ENCODE measurements around the gene MYLK2.
A peak's percentile ranks its signal among the peaks of the same experiment; 100 is the strongest.

The MYLK2 gene

DNA sequence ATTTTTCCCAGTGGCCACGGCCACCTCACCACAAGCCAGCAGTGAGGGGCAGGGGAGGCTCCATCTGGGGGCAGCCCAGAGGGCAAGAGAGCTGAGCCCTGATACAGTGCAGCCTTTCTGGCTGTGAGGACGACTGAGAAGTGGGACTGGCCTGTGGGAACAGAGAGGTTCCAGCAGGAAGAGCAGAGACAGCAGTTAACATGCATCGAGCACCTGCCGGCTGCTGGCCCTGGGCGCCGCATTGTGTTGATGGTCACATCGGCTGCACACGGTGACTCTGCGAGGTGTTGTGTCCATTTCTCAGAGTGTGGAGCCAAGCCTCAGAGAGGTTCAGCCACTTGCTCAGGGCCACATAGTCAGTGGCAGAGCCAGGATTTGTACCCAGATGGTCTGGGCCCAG is 16.4 kb downstream of the MYLK2 start:
- no peak for DNase-seq

DNA sequence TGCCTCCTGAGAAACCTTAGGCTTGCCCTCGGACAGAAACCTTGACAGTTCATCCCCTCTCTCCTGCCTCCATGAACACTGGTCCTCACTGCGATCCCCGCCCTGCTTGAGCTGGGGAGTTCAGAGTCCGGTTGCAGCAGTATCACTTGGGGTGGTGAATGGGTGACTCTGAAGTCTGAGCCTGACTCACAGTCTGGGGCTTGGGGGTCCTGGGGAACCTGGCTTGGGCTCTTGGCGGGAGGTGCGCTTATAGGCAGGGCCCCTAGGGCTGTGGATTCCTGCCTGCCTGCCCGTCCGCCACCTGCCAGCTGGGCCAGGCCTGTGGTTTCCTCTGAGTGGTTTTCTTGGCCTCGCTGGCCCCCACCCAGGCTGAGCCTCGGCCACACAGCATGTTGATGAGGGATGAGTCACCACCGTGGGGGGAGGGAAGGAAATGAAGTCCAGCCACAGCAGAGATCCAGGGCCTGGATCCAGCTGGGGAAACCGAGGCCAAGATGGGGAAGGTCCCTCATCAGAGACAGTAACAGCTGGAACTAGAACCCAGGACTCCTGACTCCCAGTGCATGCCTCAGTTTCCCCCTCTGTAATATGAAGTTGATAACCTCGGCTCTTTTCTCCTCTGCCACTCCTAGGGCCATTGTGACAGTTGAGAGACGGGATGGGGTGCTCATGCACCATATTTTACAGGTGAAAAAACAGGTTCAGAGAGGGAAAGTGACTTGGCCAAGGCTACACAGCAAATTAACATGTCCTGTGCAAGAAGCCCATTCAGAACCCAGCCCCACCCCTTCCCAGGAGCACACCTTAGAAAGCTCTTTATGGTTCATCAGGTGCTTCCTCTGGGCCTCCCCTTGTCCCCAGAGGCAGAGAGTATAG is 17.1 kb downstream of the MYLK2 start:
- peak in 52 of 58 donors; percentile 6 to 81 (median 49) for DNase-seq

DNA sequence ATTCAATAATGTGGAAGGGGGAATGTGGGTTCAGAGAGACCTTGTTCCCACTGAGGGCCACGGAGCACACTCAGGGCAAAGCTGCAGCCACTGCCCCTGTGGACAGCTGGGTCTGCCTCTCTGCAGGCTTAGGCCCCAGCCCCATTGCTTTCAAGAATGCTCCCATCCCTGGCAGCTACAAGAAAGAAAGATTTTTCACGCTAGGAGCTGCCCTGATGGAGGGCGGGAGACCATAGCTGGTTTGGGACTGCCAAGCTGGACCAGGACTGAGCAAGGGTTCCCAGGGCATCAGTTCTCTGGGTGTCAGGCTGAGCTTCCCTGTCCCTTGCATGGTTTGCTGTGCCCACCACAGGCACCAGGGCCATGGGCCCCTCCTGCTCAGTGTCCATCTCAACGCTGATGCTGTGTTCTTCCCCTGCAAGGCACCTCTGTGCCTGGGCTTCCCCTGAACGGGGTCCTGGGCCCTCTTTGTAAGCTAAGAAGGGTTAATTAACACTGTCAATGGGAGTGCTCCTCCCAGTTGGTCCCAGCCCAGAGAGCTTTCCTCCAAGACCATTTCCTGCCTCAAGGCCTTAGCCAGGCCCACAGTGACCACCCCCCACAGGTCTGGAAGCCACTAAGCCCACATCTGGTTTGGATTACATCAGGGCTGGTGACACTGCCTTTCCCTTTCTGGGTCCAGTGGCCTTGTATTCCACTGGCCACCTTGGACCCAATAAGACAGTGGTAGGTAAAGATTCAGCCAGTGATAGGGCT is 17.9 kb downstream of the MYLK2 start:
- no peak for DNase-seq

DNA sequence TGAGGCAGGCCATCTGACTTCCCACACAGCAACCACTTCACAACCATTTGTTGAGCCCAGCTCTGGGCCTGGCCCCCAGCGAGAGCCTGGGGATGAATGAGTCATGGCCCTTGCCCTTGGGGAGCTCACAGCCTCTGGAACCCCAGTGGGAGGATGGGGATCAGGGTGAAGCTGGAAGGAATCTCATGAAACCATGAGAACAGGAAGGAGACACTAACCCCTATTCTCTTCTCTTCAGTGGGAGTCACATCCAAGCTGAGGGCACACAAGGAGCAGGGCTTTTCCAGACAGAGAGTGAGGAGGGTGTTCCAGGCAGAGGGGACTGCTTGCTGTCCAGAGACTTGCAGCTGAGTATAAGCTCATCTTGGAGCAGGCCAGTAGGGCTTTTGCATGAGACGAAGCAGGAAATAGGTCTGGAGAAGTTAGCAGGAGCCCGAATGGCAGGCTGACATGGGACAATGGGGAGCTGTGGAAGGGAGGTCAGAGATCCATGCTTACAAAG is 18.8 kb downstream of the MYLK2 start:
- DNase-seq: peak in 1 of 58 donors; percentile 3

DNA sequence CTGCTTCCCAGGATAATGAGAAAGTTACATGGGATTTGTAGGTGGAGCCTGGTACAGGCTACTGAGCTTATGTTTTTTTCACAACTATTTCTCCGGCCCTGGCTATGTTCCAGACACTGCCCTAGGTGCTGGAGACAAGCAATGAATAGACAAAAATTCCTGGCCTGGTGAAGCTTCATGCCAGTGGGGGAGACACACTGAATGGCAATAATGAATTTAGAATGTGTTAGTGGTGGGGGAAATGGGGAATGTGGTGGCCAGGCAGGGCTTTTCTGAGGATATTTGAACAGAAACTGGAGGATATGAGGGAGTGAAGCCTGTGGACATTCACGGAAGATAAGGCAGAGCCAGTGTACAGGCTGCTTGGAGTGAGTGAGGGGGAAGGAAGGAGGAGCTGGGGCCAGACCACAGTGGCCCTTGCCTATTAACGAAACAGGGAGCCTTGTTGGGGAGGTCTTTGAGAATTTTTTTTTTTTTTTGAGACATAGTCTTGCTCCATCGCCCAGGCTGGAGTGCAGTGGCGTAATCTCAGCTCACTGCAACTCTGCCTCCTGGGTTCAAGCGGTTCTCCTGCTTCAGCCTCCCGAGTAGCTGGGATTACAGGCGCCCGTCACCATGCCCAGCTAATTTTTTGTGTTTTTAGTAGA is 19.6 kb downstream of the MYLK2 start:
- DNase-seq: no peak

DNA sequence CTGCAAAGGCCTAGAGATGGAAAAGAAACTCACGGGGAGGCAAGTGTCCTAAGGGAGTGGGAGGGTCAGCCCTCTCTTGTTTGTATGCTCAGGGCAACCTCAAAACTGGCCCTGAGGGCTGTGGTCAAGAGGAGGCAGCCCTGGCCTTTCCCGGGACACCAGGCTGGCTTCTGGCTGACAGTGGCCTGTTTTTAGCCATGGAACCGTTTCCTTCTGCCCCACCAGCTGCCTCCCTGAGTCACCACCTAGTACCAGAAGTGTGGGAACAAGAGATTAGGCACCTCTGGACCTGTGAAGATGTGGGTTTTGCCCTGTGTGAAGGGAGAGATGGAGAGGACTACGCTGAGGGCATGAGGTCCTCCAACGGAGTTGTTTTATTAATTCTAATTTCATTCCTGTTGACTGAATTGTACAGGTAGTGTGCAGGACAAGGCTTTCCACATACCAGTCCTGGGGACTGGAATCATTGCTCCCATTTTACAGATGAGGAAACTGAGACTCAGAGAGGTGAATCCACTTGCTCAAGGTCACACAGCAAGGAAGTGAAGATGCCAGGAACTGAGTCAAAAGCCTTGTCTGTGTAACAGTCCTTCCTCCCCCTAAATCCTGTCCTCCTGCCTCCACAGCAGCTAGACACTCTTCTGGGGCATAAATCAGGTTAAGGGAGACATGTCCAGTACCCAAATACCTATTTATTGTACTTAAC is 20.8 kb downstream of the MYLK2 start:
- DNase-seq: no peak

DNA sequence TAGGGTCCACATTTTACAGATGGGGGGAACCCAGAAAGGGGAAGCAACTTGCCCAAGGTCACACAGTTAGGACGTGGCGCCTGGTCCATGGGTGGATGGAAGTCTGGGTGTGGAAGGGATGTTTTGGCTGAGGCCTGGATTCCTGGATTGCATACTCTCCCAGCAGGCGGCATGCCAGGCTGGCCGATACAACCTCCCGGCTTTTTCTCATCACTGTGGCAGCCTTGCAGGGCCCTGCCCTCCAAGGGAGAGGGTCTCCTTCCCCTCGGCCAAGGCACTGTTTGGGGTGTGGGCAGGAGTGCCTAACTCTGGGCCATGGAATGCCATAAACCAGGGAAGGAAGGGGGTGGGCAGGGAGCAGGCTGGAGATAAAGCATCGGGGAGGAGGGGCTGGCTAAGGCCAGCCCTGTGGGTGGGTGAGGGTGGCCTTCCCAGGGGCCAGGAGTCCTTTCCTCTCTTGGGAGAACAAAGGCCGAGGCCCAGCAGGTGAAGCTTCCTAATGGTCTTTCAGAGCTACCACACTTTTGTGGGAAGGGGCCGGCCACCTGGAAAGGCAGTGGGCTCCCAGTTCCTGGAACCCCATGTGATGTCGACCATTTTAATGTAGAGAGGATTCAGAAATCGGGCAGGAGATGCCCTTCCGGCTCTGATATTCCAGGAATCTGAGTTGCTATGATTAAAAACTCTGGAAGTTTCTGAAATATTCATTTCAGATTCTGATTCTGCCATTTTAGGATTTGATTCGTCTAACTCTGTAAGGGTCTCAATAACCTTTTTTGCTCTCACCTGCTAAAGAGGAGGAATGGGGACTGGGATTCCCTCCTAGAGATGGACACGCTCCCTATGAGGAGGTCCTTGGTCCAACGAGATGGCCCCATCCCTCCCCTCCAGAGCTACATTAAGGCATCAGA is 22.0 kb downstream of the MYLK2 start:
- no peak for DNase-seq

DNA sequence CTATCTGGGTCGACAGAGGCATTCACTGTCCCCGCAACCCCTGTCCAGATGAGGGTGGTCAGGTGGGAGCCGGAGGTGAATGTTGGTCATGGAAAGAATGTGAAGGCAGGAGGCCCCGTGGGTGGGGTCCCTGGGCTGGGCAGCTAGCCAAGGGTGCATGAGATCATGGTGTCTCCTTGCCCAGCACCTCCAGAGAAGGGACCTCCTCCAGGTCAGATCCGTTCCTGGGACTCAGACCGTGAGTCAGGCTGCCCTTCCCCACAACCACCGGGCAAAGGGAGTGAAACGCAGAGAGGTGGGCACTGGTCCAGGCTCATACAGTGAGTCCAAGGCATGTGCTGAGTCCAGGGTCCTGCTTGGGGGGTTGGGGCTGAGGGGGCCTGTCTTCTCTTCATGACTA is 22.8 kb downstream of the MYLK2 start:
- DNase-seq: peak in 1 of 58 donors; percentile 4

DNA sequence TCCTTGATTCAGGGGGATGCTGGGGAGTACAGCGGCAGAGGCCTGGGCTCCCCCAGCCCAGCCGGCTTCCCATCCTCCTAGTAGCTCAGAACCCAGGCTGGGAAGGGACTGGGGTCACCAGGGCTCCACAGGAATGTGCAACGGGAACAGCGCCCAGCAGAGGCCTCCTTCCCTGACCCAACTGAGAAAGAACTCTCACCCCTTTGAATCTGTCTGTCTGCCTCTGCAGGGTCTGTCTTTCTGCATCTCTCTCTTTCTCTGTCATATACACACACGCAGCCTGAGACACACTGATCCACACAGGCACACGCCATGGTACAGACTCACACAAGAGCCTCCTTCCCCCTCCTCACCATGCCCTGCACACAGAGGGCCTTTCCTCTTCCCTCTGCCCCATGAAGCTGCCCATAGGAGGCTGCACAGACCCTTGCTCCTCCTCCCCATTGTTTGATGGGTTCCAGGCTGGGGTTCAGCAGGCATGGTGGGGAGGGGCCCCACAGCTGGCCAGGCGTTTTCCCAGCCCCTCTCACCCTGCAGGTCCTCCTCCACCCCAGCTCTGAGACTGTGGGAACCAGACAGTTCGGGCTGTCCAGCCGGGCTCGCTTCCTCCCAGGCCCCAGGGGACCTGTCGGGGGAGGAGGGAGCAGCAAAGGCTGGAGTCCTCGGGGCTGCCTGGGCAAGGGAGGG is 23.5 kb downstream of the MYLK2 start:
- no peak for DNase-seq

DNA sequence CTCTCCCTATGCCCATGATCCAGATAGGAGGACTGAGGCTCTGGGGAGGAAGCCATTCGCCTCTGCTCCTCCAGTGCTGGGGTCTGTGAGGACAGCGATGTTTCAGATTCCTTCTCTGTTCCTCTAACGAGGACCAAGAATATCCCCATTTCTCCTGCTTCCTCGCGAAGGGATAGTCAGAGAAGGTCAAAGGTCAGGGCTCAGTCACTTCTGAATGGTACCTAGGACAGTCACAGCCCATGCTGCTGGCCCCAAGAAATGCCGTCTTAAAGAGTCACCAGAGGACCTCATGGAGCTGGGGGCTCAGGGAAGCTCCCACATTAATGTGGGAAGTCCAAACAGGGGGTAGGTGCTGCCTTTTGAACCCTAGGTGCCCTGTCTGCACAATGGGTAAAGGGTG is 24.1 kb downstream of the MYLK2 start:
- no peak for DNase-seq

DNA sequence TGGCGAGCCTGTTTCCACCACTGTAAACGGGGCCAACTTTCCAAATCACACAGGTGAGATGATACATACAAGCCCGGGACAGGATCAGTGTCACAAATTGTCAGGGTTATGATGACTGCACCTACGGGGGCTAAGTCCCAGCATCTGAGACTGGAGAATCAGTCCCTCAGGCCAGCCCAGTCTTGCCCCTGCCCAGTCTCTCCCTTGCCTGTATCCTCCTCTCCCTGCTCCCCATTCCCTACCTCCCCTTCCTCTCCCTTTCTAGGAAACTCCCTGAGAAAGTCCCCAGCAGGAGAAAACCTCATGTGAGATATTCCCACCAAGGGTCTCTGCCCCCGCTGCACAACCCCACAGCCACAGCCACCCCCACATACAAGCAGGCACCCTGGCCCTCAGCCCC is 24.7 kb downstream of the MYLK2 start:
- no peak for DNase-seq

DNA sequence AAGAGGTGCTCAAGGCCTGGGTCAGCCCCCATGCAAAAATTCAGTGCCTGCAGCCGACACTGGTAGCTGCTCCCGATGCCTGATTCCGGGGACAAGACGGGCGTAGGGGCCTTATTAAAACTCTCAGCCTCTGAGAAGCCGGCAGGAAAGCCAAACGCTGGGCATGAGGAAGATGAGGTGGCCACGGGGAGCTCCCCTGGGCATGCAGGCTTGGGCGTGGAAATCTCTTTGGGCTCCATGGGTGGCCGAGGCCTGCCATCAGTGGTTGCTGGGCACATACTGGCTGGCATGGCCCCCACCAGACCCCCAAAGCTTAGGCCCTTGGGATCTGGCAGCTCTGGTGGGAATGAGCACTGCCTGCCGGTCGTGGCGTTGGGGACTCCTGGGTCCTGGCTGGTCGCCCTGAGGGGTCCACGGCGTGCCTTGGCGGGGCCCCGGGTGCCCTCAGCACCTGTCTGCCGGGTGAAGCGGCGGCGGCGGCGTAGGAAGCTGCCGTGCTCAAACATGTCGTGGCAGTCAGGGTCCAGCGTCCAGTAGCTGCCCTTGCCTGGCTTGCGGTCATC is 25.7 kb downstream of the MYLK2 start:
- no peak for DNase-seq

DNA sequence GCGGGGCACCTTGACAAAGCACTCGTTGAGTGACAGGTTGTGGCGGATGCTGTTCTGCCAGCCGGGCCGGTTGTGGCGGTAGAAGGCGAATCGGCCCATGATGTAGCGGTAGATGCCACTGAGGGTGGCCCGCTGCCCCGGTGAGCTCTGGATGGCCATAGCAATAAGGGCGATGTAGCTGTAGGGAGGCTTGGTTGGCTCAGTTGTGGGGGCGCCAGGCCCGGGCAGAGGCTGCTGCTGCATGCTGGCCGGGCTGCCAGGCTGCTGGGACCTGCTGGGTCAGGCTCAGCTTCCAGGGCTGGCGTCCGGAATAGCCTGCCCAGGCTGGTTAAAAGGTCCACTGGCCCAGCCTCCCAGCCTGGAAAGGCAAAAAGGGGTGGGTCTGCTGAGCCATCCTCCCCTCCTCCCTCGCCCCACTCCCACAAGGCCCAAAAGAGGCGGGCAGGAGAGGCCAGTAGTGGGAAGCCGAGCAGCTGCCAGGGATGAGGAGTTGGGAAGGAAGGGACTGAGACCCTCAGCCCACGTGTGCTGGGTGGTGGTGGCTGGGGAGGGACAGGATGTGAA is 26.2 kb downstream of the MYLK2 start, which contains the start of gene FOXS1:
Gene FOXS1, minus strand, starts transcription at position 305 of the 564 bp plus-strand sequence. Its CDS starts 62 bp downstream, at position 243.
- peak in 19 of 58 donors; percentile 7 to 57 (median 22) for DNase-seq

DNA sequence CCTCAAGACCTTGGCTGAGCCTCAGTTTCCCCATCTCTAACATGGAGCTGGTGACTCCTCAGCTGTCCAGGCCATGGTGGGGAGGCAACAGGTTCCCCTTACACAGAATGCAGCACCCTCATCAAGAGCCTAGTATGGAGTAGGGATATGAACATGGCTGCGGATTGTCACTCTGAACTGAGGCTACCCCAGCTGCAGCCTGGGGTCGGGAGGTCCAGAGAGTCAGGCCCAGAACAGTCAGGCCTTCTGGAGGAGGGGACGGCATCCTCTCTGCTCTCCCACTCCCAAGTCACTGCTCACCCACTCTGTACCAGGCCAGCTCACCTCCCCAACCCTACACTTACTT is 27.6 kb downstream of the MYLK2 start:
- no peak for DNase-seq

DNA sequence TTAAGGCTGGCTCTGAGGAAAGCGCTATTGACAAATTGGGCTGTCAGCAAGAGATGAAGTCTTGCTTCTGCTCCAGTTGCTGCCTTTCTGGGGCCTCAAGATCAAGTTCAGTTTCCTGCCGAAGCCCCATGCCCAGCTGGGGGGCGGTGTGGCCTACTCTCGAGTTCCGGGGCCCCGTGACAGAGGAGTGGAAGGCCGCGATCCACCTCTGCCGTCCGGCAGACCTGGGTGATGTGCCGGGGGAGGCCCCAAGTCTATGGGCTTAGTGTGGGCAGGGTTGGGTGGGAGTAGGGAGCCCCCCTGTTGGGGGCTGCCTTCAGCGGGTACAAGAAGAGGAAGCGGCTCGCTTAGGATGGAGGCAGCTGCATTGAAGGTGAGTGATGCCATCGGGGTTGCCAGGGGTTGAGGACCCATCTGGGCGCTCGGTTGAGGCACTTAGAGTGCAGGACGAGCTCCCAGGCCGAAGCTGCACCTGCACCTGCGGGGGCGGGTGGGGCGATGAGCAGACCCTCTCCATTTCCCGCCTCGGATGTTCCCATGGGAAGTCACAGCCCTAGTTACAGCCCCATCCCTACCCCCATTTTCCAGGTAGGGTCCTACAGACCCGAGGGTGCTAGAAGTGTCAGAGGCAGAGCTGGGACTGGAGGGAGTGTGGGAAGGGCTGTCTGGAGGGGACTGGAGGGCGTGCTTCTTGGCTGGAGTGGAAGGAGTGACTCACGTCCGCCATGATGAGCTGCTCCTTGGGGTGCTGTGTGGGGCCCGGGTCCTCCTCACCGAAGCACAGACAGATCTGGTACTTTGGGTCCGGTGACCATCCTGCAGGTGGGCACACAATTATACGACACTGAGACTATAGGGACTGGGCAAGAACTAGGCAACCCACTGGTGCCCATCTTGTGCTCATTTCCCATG is 29.2 kb downstream of the MYLK2 start:
- DNase-seq: no peak

DNA sequence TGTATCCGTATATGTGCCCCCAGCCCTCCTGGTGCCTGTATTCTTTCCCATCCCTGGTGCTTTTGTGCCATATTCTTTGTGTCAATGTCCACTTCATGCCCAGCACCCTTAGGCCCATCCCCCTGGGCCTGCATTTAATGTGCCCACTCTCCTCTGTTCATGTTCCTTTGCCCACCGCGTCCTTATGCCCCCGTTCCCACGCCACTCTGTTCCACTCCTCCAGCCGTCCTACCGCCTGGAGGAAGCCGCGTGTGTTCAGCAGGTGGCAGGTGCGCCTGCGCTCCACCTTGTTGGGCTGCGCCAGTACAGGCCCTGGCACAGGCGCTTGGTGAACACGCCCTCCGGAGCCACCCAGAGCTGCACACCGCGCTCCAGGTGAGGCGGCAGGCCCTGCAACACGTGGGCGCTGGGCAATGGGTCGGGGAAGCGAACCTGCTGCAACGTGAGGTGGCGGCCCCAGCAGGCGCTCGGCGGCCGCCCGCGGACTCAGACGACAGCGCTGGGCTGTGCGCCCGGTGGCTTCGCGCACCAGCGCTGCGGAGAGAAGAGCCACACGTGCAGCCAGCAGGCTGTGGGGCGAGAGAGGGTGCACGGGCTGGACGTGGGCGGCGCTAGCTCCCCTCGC is 30.3 kb downstream of the MYLK2 start:
- DNase-seq: no peak
